GM12878 (cell line): ENCODE data around the gene PSMB3. TPM values are rescaled to one million over a fixed set of nuclear protein-coding genes. Genes with fewer than 3 reads are reported as not detected.

Experiments used
- BHLHE40 ChIP-seq, 2 experiments: fragments of 450-650 bp in 1 of 2; IDR thresholded peaks; 2 replicates each; pipeline ENCODE4 v1.6.1; 2011 to 2017; ENCODE audit warnings: low read depth in 2 of 2, borderline replicate concordance in 1 of 2, improper control_type of control experiment in 1 of 2, low read length in 1 of 2, mild to moderate bottlenecking in 1 of 2
- DPF2 ChIP-seq: fragments of 450-650 bp; IDR thresholded peaks from 2 replicates; pipeline ENCODE4 v1.6.1; 2017; ENCODE audit warnings: mild to moderate bottlenecking
- EED ChIP-seq: sonication (generic); IDR thresholded peaks from 2 replicates; pipeline ENCODE4 v1.6.1; 2016; ENCODE audit warnings: antibody characterized with exemption, low read depth
- EP300 ChIP-seq, 2 experiments: fragments of 150-350 bp in 1 of 2; IDR thresholded peaks; 2 replicates each; pipeline ENCODE4 v1.6.1; 2011 to 2012; ENCODE audit warnings: low read depth in 2 of 2, low read length in 2 of 2, borderline replicate concordance in 1 of 2, improper control_type of control experiment in 1 of 2, inconsistent platforms in 1 of 2; ENCODE audit not compliant: control insufficient read depth in 1 of 2
- GATAD2B ChIP-seq: fragments of 450-650 bp; conservative IDR thresholded peaks from 2 replicates; pipeline ENCODE4 v1.6.1; 2017; ENCODE audit warnings: low read depth, mild to moderate bottlenecking, moderate library complexity
- LARP7 ChIP-seq: fragments of 450-650 bp; IDR thresholded peaks from 2 replicates; pipeline ENCODE4 v1.6.1; 2017; ENCODE audit warnings: mild to moderate bottlenecking
- NR2F1 ChIP-seq: fragments of 450-650 bp; conservative IDR thresholded peaks from 2 replicates; pipeline ENCODE4 v1.6.1; 2017; ENCODE audit warnings: mild to moderate bottlenecking
- PML ChIP-seq: IDR thresholded peaks from 2 replicates; pipeline ENCODE4 v1.6.1; 2012; ENCODE audit warnings: low read length, inconsistent platforms
- POU2F2 ChIP-seq: IDR thresholded peaks from 3 replicates; pipeline ENCODE4 v1.6.1; 2011; ENCODE audit warnings: low read depth, mild to moderate bottlenecking, low read length, borderline replicate concordance
- RB1 ChIP-seq: fragments of 450-650 bp; formaldehyde crosslinking; IDR thresholded peaks from 2 replicates; pipeline ENCODE4 v1.6.1; 2017; ENCODE audit warnings: mild to moderate bottlenecking, borderline replicate concordance
- STAT1 ChIP-seq: fragments of 450-650 bp; conservative IDR thresholded peaks from 2 replicates; pipeline ENCODE4 v1.6.1; 2014; ENCODE audit warnings: antibody characterized with exemption, mild to moderate bottlenecking
- YBX1 ChIP-seq: fragments of 450-650 bp; IDR thresholded peaks from 2 replicates; pipeline ENCODE4 v1.6.1; 2016; ENCODE audit warnings: antibody characterized with exemption
- YY1 ChIP-seq: IDR thresholded peaks from 2 replicates; pipeline ENCODE4 v1.6.1; 2011; ENCODE audit warnings: low read depth, mild to moderate bottlenecking, low read length
- ZNF217 ChIP-seq: fragments of 450-650 bp; IDR thresholded peaks from 2 replicates; pipeline ENCODE4 v1.6.1; 2017; ENCODE audit warnings: antibody characterized with exemption, mild to moderate bottlenecking
- ZSCAN29 ChIP-seq: fragments of 450-650 bp; IDR thresholded peaks from 2 replicates; pipeline ENCODE4 v1.6.1; 2017; ENCODE audit warnings: mild to moderate bottlenecking, moderate library complexity
- polyA plus RNA-seq, 11 experiments: library from polyadenylated mRNA; depleted of rRNA in 4 of 11; unstranded in 6 of 11; stranded (reverse) in 5 of 11; fragments of >200 nt; fragmentation: Nextera tagmentation in 4 of 11; fragmentation: Illumina TruSeq in 1 of 11; extraction: Ambion mirVana in 4 of 11; extraction: Trizol in 1 of 11; gene quantifications; 1 replicate in 1 of 11; 2 replicates in 10 of 11; pipeline versions ENCODE4 v1.2.1 to v1.2.3, GENCODE V29; 2011 to 2016; ENCODE audit warnings: inconsistent platforms in 2 of 11, missing spikeins in 2 of 11, low read depth in 1 of 11
- total RNA-seq, 4 experiments: library from RNA; depleted of rRNA in 3 of 4; stranded (reverse); fragments of >200 nt in 3 of 4; fragmentation: Illumina TruSeq in 1 of 4; extraction: Trizol in 1 of 4; gene quantifications; 2 replicates each; pipeline versions ENCODE4 v1.2.1 to v1.2.3, GENCODE V29; 2013 to 2021
- TF ChIP-seq, protein P1 (sequence below): fragments of 450-650 bp; IDR thresholded peaks from 2 replicates; pipeline ENCODE4 v1.6.1; 2017; ENCODE audit warnings: mild to moderate bottlenecking, moderate library complexity
- TF ChIP-seq, protein P2 (sequence below): fragments of 450-650 bp; formaldehyde crosslinking; IDR thresholded peaks from 2 replicates; pipeline ENCODE4 v1.4.0; 2020; ENCODE audit warnings: mild to moderate bottlenecking, moderate library complexity
- TF ChIP-seq, protein P3 (sequence below): fragments of 450-650 bp; IDR thresholded peaks from 2 replicates; pipeline ENCODE4 v1.6.1; 2018; ENCODE audit warnings: borderline replicate concordance, mild to moderate bottlenecking; ENCODE audit not compliant: partially characterized antibody
- TF ChIP-seq, protein P4 (sequence below): IDR thresholded peaks from 2 replicates; pipeline ENCODE4 v1.6.1; 2011; ENCODE audit warnings: low read depth, low read length, improper control_type of control experiment, borderline replicate concordance

PSMB3 gene
- total and polyA plus RNA-seq, 10 of the 15 experiments (the other 5 are each of a cell fraction or from before 2014, with no cell fraction given) = 300 to 2,130 (median 490) TPM

DNA sequence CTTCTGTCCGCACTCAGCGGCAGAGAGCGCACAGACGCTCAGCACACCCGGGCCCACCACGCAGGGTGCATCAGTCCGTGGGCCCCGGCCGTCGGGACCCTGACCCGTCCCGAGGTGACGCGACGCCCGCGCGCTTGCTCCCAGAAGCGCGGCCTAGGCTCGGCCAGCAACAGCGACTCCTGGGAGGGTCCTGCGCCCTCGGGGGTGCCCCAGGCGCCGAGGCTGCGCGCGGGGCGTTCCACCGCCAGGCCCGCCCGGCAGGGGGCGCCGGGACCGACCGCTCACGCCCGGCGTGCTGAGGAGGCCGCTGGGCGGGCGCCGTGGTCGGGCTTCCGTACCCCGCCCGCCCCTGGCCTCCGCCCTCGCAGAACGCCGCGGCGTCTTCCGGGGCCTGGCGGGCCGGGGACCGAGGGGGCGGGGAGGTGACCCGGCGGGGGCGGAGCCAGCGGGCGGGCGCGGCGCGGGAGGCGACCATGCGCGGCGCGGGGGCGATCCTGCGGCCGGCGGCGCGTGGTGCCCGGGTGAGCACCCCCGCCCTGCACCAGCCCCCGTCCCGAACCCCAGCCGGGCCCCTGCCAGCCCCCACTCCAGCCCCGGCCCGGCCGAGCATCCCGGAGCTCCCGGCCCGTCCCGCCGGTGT is 22.5 kb upstream of the PSMB3 start, which contains the start of gene CISD3 (continued):
- TF ChIP-seq, protein P1, sequence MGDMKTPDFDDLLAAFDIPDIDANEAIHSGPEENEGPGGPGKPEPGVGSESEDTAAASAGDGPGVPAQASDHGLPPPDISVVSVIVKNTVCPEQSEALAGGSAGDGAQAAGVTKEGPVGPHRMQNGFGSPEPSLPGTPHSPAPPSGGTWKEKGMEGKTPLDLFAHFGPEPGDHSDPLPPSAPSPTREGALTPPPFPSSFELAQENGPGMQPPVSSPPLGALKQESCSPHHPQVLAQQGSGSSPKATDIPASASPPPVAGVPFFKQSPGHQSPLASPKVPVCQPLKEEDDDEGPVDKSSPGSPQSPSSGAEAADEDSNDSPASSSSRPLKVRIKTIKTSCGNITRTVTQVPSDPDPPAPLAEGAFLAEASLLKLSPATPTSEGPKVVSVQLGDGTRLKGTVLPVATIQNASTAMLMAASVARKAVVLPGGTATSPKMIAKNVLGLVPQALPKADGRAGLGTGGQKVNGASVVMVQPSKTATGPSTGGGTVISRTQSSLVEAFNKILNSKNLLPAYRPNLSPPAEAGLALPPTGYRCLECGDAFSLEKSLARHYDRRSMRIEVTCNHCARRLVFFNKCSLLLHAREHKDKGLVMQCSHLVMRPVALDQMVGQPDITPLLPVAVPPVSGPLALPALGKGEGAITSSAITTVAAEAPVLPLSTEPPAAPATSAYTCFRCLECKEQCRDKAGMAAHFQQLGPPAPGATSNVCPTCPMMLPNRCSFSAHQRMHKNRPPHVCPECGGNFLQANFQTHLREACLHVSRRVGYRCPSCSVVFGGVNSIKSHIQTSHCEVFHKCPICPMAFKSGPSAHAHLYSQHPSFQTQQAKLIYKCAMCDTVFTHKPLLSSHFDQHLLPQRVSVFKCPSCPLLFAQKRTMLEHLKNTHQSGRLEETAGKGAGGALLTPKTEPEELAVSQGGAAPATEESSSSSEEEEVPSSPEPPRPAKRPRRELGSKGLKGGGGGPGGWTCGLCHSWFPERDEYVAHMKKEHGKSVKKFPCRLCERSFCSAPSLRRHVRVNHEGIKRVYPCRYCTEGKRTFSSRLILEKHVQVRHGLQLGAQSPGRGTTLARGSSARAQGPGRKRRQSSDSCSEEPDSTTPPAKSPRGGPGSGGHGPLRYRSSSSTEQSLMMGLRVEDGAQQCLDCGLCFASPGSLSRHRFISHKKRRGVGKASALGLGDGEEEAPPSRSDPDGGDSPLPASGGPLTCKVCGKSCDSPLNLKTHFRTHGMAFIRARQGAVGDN = peak; percentile 76; the same call in 1 of the 2 replicates
- TF ChIP-seq RB1 (peak; percentile 92; the same call in 1 of the 2 replicates), ZNF217 (0 out of 2 replicates have a peak, but pooled peaks have one; percentile 53), NR2F1 (peak; percentile 79), DPF2 (peak; percentile 88), YY1 (peak; percentile 69), EP300 (IDR thresholded peaks at IDR 0.05; ENCODE audit: borderline replicate concordance in 1 of 2, control insufficient read depth in 1 of 2, low read depth in 2 of 2, low read length in 2 of 2) (0 out of 4 replicates have a peak, but pooled peaks of 1 of the 2 experiments have one; percentile 28), PML (peak; percentile 28; the same call in 1 of the 2 replicates), YBX1 (no peak), BHLHE40 (IDR thresholded peaks at IDR 0.05; ENCODE audit: borderline replicate concordance in 1 of 2, low read depth in 2 of 2, low read length in 1 of 2) (peak; percentile 84 to 95; a peak in 3 of 4 replicates), LARP7 (peak; percentile 97), POU2F2 (0 out of 3 replicates have a peak, but pooled peaks have one; percentile 52), GATAD2B (peak; percentile 98; the same call in 1 of the 2 replicates), ZSCAN29 (0 out of 2 replicates have a peak, but pooled peaks have one; percentile 11), STAT1 (0 out of 2 replicates have a peak, but pooled peaks have one; percentile 22), EED (no peak)
- TF ChIP-seq, protein P2, sequence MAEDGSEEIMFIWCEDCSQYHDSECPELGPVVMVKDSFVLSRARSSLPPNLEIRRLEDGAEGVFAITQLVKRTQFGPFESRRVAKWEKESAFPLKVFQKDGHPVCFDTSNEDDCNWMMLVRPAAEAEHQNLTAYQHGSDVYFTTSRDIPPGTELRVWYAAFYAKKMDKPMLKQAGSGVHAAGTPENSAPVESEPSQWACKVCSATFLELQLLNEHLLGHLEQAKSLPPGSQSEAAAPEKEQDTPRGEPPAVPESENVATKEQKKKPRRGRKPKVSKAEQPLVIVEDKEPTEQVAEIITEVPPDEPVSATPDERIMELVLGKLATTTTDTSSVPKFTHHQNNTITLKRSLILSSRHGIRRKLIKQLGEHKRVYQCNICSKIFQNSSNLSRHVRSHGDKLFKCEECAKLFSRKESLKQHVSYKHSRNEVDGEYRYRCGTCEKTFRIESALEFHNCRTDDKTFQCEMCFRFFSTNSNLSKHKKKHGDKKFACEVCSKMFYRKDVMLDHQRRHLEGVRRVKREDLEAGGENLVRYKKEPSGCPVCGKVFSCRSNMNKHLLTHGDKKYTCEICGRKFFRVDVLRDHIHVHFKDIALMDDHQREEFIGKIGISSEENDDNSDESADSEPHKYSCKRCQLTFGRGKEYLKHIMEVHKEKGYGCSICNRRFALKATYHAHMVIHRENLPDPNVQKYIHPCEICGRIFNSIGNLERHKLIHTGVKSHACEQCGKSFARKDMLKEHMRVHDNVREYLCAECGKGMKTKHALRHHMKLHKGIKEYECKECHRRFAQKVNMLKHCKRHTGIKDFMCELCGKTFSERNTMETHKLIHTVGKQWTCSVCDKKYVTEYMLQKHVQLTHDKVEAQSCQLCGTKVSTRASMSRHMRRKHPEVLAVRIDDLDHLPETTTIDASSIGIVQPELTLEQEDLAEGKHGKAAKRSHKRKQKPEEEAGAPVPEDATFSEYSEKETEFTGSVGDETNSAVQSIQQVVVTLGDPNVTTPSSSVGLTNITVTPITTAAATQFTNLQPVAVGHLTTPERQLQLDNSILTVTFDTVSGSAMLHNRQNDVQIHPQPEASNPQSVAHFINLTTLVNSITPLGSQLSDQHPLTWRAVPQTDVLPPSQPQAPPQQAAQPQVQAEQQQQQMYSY (CRISPR knock-in tag) = no peak
- TF ChIP-seq, protein P3, sequence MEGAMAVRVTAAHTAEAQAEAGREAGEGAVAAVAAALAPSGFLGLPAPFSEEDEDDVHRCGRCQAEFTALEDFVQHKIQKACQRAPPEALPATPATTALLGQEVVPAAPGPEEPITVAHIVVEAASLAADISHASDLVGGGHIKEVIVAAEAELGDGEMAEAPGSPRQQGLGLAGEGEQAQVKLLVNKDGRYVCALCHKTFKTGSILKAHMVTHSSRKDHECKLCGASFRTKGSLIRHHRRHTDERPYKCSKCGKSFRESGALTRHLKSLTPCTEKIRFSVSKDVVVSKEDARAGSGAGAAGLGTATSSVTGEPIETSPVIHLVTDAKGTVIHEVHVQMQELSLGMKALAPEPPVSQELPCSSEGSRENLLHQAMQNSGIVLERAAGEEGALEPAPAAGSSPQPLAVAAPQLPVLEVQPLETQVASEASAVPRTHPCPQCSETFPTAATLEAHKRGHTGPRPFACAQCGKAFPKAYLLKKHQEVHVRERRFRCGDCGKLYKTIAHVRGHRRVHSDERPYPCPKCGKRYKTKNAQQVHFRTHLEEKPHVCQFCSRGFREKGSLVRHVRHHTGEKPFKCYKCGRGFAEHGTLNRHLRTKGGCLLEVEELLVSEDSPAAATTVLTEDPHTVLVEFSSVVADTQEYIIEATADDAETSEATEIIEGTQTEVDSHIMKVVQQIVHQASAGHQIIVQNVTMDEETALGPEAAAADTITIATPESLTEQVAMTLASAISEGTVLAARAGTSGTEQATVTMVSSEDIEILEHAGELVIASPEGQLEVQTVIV = no peak
- TF ChIP-seq, protein P4, sequence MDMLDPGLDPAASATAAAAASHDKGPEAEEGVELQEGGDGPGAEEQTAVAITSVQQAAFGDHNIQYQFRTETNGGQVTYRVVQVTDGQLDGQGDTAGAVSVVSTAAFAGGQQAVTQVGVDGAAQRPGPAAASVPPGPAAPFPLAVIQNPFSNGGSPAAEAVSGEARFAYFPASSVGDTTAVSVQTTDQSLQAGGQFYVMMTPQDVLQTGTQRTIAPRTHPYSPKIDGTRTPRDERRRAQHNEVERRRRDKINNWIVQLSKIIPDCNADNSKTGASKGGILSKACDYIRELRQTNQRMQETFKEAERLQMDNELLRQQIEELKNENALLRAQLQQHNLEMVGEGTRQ = no peak
